ENCODE results near the gene CACNA1S.

Gene CACNA1S

GRCh38 chr1:201008666-201009360, 103.4 kb downstream of the CACNA1S start:
- no peak for DNase-seq

GRCh38 chr1:201007481-201007880, 104.7 kb downstream of the CACNA1S start:
- no peak for DNase-seq

- no peak for DNase-seq
Observed at GRCh38 chr1:201006450-201006849, 105.8 kb downstream of the CACNA1S start.

GRCh38 chr1:201004732-201005131, 107.5 kb downstream of the CACNA1S start:
- no peak for DNase-seq

- DNase-seq: no peak
Observed at GRCh38 chr1:201004154-201004553, 108.1 kb downstream of the CACNA1S start.

GRCh38 chr1:201002510-201002909, 109.7 kb downstream of the CACNA1S start:
- no peak for DNase-seq

GRCh38 chr1:201001962-201002361, 110.3 kb downstream of the CACNA1S start:
- DNase-seq: no peak

GRCh38 chr1:201000391-201000790, 111.8 kb downstream of the CACNA1S start:
- DNase-seq: no peak

GRCh38 chr1:200999667-201000066, 112.6 kb downstream of the CACNA1S start:
- no peak for DNase-seq

GRCh38 chr1:200998323-200998722, 113.9 kb downstream of the CACNA1S start:
- DNase-seq: no peak

- no peak for DNase-seq
Observed at GRCh38 chr1:200992382-200993048, 119.7 kb downstream of the CACNA1S start.

GRCh38 chr1:200991097-200991614, 121.1 kb downstream of the CACNA1S start:
- no peak for DNase-seq

GRCh38 chr1:200990114-200990513, 122.1 kb downstream of the CACNA1S start:
- no peak for DNase-seq

Data from stimulated activated CD4-positive, alpha-beta T cell treated with anti-CD3 and anti-CD28 coated beads, Interleukin-4, amount 100 ng/mL, for 4 hours (primary cell).